Activated T-cell treated with anti-CD3 and anti-CD28 coated beads for 48 hours (primary cell): Measurements from ENCODE around the gene HES1.
"Not testable (repeated sequence)": the region's sequence is repeated elsewhere in the genome, so short reads cannot be mapped to it uniquely, and the experiment has no call there.

ENCODE experiments used
- DNase-seq: peaks from one replicate; pipeline ENCODE4 v3.0.0-alpha.2; 2020; ENCODE audit warnings: low read depth

The HES1 gene, protein sequence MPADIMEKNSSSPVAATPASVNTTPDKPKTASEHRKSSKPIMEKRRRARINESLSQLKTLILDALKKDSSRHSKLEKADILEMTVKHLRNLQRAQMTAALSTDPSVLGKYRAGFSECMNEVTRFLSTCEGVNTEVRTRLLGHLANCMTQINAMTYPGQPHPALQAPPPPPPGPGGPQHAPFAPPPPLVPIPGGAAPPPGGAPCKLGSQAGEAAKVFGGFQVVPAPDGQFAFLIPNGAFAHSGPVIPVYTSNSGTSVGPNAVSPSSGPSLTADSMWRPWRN

DNA sequence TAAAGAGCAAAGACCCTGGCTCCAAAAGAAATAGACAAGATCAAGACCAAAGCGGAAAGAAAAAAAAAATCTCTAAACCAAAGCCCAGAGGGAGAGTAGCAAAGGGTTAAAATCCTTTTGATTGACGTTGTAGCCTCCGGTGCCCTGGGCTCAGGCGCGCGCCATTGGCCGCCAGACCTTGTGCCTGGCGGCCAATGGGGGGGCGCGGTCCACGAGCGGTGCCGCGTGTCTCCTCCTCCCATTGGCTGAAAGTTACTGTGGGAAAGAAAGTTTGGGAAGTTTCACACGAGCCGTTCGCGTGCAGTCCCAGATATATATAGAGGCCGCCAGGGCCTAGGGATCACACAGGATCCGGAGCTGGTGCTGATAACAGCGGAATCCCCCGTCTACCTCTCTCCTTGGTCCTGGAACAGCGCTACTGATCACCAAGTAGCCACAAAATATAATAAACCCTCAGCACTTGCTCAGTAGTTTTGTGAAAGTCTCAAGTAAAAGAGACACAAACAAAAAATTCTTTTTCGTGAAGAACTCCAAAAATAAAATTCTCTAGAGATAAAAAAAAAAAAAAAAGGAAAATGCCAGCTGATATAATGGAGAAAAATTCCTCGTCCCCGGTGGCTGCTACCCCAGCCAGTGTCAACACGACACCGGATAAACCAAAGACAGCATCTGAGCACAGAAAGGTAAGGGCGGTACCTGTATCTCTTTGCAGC lies at the start of gene HES1:
Gene HES1 (plus strand): TSS at position 343 of the 713 bp plus-strand sequence. CDS start 233 bp downstream, at position 576.
- peak; percentile 50 for DNase-seq

DNA sequence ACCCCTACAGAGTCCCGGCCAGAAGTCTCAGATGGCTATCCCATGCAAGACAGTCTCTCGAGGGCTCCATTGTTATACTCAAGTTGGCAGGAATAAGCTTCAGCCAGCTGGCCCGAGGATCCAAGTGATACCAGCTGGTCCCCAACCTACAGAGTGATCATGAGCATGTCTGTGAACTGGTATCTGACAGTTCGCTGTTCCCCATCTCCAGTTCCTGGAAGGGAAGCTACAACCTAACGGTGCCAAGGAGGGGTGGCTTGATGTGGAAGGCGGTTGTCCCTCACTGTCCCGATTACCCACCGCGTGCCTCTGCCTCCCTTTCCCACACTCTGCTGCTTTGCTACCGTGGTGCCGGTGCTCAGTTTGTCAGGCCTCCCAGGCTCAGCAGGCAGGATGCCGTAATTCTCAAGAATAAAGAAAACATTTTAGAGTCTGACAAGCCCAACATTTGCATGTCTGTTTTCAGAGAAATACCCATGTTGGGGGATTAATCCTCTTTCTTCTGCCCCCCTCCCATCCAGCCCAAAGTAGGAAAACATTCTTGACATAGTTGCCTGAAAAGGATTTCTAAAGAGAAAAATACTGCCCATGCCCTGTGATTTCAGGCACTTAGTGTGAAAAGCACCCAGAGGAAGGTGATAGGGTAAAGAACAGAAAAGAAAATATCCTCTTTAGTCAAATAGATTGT lies 49.4 kb upstream of the HES1 start:
- no peak for DNase-seq

DNA sequence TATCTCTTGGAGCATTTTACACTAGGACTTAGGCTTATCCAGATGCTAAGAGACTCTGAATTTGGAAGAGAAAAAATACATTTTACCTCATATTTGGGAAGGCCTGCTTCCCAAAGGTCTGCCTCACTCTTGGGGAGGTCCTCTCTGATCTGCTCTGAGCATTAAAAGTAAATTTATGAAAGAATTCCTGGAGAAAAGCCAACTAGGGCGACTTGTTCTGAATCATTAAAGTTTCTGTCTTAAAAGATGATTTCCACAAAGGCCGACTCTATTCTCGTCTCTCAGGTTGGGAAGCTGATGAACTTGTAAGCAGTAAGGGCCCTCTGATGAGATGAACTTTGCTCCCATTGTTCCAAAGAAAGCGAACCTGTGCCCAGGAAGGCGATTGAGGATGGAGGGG lies 48.7 kb upstream of the HES1 start:
- no peak for DNase-seq

DNA sequence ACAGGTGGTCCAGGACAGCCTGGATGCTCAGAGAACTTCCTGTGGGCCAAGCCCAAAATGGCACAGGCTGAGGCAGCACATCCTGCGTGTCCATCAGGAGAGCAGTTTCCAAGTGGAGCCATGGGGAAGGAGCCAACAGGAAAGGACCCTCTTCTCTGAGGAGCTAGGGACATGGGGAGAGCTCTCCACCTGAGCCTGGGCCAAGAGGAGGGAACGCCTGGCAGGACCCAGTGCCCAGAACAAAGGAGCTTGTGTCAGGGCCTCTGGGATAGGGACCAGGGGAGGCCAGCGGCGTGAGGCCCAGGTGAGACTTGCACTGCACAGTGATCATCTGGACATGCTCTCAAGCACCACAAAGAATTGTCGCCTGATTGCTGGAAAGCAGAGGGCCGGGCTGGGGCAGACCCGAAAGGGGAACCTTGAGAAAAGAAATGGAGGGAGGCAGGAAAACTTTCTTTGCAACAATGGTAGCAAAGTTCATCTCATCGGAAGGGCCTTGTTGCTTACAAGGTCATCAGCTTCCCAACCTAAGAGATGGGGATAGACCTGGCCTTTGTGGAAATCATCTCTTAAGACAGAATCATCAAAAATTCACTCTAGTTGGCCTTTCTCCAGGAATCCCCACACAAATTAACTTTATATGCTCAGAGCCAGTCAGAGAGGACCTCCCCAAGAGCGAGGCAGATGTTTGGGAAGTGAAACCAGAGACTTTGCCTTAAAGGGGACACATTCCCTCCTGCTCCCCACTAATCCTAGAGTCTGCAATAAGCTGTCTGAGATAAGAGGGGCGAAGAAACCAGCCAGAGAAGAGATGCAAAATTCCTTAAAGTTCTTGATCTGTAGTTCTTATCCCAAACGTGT lies 47.7 kb upstream of the HES1 start:
- DNase-seq = no peak

DNA sequence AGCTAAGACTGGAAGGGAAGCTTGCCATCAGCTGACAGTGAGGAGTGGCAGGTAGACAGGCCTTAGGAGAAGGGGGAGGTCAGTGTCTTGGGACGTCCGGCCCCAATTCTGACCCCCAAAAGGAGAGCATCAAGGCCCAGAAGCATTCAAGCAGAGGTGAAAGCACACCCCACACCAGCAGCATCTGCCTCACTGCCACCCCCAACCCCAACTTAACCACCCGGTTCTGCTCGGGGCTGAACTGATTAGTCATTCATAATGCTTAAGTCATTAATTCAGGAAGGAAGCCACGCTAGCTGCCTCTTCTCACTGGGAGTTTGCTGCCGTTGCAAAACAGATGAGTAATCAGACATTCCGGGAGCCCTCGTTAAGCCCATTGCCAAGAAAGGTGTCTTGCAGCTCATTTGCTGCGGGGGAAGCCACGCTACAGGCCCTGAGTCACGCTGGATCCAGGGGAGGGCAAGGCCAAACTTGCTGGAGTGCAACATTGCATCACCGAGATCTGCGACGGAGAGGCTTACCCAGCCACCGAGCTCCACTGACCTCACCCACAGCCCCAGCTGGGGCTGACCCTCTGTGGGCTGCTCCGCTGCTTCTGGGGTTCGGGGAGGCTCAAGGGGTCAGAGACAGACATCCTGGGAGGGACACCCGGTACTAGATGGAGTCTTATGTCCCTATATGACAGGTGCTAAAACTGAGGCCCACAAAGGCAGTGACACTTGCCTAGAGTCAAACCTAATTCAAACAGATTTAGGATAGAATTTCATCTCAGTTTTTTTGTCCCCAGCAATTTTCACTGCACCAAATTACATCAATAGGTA lies 46.4 kb upstream of the HES1 start:
- no peak for DNase-seq

DNA sequence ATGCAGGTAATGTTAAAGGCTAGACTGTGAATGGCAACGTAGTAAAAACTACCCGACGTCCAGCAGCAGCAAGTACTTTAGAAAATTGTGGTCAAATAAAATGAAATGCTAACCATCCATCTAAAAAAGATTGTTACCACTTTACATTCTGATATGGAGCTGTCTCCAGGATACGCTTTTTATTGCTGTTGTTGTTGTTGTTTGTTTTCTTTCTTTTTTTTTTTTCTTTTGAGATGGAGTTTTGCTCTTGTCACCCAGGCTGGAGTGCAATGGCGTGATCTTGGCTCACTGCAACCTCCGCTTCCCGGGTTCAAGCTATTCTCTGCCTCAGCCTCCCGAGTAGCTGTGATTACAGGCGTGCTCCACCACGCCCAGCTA lies 45.8 kb upstream of the HES1 start:
- not testable (repeated sequence) for DNase-seq

DNA sequence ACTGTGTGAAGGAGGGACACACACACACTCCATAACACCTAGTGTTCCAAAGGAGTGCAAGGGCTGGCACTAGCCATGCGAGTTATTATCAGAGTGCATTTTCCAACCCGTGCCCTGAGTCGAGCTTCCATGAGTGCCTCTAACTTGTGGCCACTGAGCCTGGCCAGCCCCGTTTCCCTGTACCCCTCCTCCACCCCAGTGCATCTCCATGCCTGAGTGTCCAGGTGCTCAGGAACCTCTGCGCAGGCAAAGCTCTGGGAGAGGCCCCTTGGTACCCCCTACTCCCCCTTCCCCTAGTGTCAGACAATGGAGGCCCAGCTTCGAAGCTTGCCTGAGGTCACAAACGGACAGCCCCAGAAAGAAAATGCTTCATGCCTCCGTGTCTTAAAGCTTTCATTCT lies 45.2 kb upstream of the HES1 start:
- no peak for DNase-seq

DNA sequence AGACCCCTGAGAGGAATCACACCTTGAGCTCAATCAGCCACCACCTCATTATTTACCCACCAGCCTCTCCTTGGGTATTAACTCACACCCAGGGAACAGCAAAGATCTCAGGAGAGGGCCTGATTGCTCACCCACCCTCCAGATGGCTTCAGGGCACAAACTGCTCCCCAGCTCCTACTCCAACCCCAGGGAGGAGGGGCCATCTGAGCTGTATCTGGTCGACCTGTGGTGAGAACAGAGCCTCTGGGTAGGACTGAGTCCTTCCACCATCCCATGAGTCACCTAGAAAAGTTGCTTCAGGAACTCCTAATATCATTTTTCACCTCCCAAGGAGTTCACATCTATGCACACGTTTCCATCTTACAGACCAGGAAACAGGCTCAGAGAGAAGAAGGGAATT lies 44.8 kb upstream of the HES1 start:
- DNase-seq = no peak

DNA sequence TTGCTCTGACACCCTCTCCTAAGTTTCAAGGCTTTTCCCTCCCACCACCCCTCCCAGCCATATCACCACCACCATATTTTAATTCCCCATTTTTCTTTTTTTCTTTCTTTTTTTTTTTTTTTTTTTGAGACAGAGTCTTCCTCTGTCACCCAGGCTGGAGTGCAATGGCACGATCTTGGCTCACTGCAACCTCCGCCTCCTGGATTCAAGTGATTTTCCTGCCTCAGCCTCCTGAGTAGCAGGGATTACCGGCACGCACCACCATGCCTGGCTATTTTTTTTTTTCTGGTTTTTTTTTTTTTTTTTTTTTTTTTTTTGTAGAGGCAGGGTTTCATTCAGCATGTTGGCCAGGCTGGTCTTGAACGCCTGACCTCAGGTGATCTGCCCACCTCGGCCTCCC lies 44.1 kb upstream of the HES1 start:
- not testable (repeated sequence) for DNase-seq

DNA sequence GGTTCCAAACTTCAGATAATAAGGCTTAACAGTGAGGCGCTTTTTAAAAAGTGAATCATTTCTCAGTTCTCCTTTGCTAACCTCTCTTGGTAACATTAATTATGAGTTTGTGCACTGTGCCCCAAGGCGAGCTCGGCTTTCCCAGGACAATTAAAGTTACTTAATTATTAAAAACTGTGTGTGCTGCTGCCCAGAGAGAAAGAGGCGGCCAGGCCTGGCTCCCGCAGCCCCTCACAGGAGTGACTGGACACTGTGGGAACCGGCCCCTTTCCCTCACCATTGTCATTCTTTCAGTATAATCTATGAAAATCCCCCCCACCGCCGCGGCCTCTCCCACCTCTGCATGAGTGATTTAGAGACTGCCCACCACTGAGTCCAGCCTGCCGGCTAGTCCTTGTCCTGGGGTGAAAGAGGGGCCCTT lies 43.1 kb upstream of the HES1 start:
- no peak for DNase-seq

DNA sequence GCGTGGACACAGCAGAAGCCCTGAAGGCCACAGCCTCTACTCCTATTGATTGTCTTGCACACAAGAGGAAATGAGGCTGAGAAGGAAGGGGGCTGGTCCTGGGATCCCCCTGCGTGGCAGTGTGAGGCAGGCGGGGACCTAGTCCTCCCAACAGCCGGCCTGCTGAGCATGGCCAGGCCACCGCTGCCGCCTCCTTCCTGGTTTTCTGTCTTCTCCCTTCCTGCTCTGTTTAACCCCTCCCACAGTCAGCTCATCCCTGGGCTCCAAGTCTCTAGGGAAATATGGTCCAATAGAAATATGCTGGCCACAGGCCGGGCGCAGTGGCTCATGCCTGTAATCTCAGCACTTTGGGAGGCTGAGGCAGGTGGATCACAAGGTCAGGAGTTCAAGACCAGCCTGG lies 42.1 kb upstream of the HES1 start:
- DNase-seq = no peak

DNA sequence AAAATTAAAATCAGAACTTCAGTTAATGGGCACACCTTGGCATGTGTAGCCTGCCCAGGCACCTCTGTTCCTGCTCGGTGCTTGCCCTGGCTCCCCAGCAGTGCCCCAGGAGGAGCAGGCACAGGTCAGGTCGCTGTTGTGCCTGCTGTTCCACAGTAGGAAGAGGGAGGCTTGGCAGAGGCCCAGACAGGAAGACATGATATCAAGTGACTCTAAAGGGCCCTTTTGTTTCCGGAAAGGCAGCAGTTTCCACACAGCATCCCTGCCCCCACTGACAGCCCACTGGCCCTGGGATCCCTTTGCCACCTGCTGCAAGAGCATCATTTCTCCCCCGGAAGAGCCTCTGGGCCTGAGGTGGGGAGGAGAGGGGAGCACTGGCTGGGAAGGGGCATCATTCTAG lies 40.5 kb upstream of the HES1 start:
- DNase-seq = no peak

DNA sequence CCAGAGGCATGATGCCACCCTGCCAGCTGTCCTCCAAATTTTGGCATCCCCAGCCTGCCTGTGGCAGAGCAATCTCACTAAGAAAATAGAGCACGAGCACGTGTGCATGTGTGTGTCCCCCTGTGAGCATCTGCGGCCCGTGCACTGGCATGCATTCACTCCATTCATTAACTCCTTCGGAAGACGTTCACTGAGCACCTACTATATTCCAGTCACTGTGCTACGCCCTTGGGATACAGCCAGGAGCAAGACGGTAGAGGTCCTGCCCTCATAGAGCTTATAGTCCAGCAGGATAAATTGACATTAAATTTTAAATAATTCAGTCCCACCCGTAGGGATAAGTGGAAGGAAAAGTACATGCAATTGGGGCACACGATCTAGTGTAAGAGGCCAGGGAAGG lies 40.0 kb upstream of the HES1 start:
- DNase-seq = no peak

DNA sequence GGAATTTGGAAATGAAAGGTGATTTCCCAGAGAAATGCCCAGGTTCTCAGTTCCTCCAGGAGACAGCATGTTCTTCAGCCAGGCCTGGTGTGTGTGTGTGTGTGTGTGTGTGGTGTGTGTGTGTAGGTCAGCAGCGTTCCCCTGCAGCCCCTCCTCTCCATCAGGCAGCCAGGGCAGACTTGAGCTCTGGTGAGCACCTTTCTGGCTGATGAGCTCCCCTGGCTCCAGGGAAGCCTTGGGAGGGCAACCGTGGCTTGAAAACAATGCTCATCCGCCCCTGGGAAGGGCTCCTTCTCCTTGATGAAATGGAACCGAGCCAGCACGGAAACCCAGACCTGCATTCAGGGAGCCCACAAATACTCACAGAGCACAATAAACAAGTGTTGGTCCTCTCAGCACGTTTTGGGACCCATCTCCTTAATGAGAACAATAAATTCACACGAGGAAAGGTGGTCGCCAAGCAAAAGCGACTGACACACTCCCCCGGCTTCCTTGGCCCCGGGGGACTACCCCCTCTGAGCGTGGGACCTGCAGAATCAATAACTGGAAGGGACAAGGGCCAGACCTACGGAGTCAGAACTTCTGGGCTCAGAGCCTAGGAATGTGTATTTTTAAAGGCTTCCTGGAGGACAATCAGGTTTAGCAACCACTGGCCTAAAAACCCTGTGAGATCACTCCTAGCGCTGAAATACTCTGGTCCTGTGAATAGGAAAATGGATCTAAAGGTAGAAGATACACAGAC lies 38.6 kb upstream of the HES1 start:
- no peak for DNase-seq

DNA sequence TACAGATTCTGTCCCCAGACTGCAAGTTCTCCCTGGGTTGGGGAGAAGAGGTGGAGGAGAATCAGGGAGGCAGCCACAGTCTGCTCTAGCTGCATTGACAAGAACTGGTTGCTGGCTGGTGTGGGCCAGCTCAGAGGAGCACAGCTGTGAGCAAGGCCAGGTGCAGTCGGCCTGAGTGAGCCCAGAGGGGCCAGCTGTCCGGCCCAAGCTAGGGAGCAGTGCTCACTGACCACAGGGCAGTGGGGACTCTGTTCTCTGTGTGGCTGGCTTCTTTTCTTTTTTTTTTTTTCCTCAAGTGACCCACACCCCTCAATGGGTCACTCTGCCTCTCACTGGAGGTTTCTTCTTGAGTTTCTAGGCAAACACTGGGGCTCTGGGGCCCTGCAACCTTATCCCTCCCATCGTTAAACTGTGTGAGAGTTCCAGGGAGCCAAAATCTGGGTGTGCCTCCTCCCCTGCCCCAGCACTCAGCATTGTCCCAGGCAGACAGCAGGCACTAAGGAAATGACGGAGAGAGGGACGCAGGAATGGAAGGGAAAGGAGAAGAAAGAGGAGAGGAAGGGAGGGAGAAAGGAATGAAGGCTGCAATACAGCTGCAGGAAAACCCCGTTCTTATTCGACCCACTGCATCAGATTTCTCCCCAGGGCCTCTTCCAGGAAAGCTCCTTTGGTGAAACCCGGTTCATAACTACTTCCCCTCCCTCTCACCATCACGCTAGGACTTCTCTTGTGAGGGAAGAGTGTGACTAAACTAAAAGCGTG lies 37.7 kb upstream of the HES1 start:
- no peak for DNase-seq

DNA sequence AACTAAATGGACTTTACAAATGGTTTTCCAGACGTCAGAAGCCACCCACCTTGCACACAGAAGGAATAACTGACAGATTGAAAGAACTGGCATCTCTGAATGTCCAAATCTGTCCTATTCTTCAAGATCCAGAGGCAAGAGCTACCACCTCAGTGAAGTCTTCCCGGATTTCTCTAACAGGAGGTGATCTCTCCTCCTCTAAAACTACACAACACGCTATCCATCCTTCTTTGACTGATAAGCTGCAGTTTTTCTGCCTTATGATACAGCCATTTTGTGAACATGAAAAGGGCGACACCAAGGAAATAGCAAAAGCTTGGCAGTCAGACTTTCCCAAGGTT lies 37.1 kb upstream of the HES1 start:
- DNase-seq = no peak

DNA sequence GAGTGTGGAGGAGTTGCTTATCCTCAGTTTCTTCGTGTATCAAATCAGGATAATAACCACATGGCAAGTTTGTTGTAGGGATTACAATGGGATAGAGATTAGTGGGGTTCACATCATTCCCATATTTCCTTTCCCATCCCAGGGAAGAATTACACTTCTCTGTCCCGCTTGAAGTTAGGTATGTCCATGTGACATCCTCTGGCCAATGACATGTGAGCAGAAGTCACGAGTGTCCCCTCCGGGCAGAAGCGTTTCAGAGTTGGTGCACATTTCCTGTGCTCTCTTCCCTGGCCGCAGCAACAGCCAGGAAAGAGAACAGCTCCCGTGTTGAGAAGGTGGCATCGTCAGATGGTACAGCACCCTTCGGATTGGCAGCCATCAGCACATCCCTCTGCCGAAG lies 36.7 kb upstream of the HES1 start:
- DNase-seq = no peak

DNA sequence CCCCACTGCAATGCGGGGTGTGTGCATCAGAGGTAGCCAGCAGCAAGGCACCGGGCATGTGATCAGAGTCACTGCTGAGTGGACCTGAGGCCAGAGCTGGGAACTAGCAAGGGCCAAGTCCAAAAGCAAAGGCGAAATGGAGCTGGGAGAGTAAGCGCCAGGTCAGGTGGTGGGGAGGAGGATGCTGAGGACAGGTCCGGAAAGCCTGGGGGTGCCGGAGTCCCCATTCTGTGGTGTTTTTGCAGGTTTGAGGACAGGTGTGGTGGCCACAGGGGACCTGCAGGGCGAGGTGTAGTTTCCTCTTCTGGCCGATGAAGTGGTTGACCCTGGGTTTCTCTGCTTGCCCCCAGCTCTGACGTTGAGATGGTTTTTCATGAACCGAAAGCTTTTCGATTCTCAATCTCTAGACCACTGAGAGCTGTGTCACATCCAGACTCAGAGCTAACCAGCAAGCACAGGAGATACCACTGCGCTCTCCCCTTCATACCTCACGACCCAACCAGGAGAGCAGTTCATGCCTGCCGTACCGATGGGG lies 35.0 kb upstream of the HES1 start:
- DNase-seq = no peak

DNA sequence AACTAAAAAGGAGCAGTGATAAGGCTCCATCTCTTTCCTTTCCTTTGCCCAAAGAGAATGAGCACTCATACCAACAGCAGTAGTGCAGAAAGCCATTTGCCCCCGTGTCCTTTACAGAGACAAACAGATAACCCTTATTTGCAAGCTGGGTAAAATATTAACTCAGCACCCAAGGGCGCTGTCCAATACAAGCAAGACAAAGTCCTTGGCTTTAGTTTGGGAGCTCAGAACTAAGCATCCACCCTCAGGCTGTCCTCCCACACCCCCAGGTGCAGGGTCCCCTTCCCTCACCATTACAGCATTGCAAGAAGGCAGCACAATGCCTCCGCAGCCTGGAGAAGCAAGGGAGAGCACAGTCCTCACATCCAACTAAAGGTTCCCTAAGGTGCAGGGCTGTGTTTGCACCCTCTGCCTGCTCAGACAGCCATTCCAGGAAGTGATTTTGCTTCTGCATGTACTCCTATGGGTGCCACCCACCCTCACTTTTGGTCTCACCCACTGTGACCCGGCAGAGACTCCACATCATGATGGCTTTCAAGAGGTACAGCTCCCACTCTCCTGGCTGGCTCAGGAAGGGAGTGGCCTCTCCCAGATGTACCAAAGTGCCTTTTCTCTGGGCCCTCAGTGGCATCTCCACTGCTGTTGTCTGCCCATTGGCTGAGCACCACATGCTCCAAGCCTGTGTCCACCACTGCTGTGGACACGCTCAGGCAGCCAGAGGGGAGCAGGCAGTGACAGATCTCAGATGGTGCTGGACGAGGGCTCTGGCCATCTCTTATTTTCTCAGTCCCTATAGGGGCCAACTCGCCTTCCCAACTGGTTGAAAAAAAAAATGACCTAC lies 34.1 kb upstream of the HES1 start:
- DNase-seq = no peak
